Breast epithelium (tissue), 3 donors: ENCODE results near the gene SYNGR3.
A peak's percentile ranks its signal among the peaks of the same experiment; 100 is the strongest.

Experiments used
- CTCF ChIP-seq, 3 donors: fragments of 450-650 bp; IDR thresholded peaks; one replicate each; pipeline ENCODE4 v1.5.1; 2016 to 2017; ENCODE audit warnings: antibody characterized with exemption in 3 of 3, mild to moderate bottlenecking in 3 of 3, moderate library complexity in 3 of 3
- POLR2A ChIP-seq: fragments of 450-650 bp; IDR thresholded peaks from one replicate; pipeline ENCODE4 v1.6.1; 2016; ENCODE audit warnings: antibody characterized with exemption, mild to moderate bottlenecking, moderate library complexity
- POLR2AphosphoS5 ChIP-seq, 3 donors: sonication (generic); formaldehyde crosslinking; IDR thresholded peaks; one replicate each; pipeline ENCODE4 v1.6.1; 2017; ENCODE audit warnings: antibody characterized with exemption in 3 of 3

- no peak for TF ChIP-seq CTCF (IDR thresholded peaks at IDR 0.05)
- TF ChIP-seq POLR2AphosphoS5 (IDR thresholded peaks at IDR 0.05), result peak; percentile 26 to 55 (median 53)
- no peak for TF ChIP-seq POLR2A
Measured at GRCh38 chr16:2008009-2008526, 18.3 kb downstream of the SYNGR3 start.
